HG02840 (cell line): ENCODE results near the gene PEX5L.
"Not testable (repeated sequence)": the region's sequence is repeated elsewhere in the genome, so short reads cannot be mapped to it uniquely, and the experiment has no call there.

ENCODE experiments used
- ATAC-seq: cut with Tn5 transposase; IDR thresholded peaks from one replicate; pipeline ENCODE4 v1.9.1; 2021; ENCODE audit warnings: mild to moderate bottlenecking, moderate library complexity, moderate number of reproducible peaks; ENCODE audit not compliant: unreplicated experiment, low FRiP score

PEX5L gene

DNA sequence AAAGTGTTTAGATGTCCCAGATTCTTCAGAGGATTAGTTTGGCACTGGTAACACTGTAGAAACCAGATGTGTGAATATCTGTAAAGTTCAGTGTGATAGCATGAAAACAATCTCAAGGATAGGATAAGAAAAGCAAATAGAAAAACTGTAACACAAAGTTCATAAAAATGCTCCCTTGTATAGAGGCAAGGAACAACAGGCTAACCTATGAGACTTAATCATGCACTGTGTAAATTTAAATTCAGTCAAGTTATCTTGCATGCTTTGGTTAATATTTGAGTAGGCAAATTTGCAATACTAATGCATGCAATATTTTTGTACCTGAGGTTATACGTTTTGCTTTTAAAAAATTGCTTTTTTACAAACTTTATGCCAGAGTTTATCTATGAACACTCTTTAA is 239.5 kb downstream of the PEX5L start:
- ATAC-seq: no peak

DNA sequence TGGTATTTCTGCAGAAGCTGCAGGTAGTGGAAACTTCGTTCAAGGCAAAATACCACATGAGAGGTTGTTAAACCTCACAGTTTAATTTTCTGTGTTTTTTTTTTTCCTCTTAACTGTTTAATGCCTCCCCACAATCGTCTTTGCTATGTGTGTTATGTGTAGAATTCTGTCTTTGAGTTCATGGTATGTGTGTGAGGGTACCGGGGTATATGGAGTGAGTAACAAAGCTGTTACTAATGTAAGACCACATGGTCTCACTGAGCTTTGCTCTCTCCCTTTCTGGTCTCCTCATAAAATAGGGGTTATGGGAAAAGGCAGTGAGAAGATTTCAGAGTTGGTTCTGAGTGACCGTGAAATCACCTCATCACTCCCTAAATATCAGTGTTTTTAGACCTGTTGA is 240.3 kb downstream of the PEX5L start:
- no peak for ATAC-seq

DNA sequence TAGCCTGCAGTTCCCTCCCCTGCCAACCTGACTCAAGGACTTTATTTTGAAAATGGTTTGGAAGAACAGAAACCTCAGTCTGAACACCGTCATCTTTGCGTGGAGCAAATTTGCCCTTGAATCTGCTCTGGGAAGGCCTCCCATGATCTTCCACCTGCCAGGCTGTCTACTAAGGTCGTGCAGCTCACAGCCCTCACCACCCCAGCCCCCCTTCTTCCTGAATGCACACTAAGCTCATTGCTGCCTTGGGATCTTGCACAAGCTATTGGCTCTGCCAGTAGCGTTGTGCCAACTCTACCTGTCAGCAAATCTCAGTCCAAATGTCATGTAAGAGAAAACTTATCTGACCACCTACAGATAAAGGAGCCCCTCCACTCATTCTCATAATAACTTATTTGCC is 242.4 kb downstream of the PEX5L start:
- ATAC-seq: no peak

DNA sequence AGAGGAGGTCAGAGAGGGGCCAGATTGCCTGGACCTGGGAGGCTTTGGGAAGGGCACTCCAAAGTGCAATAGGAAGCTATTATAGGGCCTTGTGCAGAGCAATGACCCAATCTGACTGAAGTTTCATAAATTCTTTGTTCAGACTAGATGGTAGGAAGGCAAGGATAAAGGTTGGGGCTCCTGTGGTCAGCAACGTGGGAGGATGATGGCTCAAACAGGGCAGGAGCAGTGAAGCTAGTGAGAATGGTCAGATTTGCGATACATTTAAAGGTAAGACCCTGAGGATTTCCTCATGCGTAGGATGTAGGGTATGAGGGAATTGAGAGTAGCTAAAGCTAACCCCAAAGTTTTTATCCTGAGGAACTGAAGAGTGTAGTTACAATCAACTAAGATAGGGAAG is 244.9 kb downstream of the PEX5L start:
- no peak for ATAC-seq

DNA sequence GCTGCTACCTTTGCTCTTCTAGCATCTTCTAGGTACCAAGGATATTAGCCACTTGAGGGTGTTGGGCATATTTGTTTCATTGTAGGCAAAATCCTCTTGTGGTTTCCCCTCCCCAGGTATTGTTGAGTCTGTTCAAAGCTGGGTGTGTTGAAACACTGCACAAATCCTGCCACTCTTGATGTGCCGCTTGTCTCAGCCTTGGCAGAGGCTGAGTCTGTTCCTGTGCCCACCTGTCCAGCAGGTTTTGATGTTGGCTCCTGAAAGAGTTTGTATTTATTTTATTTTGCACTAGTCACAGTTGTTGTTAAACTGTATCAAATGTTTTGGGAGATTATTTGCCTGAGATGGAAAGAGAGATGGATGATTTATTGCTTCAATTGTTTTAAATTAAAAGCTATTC is 247.7 kb downstream of the PEX5L start:
- no peak for ATAC-seq

DNA sequence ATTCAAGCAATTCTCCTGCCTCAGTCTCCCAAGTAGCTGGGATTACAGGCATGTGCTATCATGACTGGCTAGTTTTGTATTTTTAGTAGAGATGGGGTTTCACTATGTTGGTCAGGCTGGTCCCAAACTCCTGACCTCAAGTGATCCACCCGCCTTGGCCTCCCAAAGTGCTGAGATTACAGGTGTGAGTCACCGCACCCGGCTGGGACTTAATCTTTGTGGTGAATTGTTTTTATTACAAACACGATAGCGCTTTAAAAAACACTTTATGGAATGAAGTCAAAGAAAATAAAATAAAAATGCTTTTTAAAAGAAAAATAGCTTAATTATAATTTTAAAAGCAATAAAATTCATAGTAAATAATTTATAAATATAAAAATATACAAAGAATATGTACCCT is 253.9 kb downstream of the PEX5L start:
- not testable (repeated sequence) for ATAC-seq

DNA sequence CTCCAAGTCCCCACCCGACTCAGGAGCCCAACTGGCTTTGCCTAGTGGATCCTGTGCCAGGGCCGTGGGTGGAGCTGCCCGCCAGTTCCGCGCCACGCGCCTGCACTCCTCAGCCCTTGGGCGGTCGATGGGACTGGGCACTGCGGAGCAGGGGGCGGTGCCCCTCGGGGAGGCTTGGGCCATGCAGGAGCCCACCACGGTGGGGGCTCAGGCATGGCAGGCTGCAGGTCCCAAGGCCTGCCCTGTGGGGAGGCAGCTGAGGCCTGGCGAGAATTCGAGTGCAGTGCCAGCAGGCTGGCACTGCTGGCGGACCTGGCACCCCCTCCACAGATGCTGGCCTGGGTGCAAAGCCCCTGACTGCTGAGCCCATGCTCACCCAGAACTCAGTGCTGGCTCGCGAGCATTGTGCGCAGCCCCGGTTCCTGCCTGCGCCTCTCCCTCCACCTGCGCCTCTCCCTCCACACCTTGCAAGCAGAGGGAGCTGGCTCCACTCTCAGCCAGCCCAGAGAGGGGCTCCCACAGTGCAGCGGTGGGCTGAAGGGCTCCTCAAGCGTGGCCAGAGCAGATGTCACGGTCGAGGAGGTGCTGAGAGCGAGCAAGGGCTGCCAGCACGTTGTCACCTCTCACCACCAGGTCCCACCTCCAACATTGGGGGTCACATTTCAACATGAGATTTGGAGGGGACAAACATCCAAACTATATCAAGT is 261.2 kb downstream of the PEX5L start:
- ATAC-seq: no peak

DNA sequence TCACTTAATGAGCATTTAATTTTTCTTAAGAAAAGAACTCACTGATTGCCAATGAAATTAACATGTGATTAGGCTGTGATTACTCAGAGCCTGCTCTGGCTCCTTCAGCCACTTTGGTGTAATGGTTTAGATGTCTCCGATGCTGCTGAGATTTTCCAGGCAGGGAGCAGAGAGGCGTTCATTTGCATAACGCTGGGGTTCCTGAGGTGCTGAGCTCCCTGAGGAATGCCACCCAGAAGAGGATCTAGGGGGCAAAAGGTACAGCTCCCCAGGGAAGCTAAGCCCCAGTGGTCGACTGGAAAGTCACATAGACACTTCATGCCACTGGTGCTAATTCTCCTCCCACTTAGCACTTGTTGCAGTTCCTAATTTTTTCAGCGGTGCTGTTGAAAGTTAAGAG is 264.4 kb downstream of the PEX5L start:
- no peak for ATAC-seq

DNA sequence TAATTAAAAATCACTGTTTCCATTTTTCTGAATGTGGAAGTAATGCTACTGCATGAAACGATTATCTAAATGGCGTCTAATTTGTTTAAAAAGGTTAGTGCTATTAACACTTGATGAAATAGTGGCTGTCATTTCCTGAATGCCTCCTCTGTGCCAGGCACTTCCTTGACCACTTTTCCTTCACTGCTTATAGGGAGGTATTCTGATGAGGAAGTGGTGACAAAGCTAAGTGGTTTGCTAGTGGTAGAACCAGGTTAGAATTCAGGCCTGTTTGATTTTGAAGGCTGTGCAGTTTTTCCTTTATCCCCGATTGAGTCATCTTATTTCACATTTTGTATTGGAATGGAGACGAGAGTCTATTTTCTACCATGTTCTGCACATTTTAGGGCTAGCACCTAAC is 264.9 kb downstream of the PEX5L start:
- no peak for ATAC-seq

DNA sequence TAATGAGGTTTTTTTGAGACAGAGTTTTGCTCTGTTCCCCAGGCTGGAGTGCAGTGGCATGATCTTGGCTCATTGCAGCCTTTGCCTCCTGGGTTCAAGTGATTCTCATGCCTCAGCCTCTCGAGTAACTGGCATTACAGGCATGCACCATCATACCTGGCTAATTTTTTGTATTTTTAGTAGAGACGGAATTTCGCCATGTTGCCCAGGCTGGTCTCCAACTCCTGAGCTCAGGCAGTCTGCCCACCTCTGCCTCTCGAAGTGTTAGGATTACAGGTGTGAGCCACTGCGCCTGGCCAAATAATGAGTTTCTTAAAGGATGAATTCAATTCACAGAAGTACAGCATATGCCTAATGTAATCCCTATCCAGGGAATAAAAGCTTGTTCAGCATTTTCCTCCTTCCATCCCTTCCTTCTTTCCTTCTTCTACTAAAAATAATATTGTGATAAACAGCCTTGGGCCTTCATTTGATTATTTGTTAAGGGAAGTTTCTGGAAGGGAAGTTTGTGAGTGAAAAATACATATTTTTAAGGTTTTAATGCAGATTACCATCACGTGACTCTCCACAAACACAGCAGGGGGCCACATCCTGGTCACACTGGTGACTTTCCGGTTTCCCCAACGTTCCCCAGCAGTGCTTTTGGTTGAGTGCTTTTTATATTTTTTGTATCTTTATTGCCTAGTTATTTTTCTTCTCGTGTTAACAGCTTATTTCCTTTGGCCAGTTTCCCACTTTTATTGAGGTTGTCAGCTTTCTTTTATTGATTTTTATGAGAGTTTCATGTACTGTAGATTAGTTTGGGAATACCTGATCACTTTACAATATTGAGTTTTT is 267.1 kb downstream of the PEX5L start:
- no peak for ATAC-seq

DNA sequence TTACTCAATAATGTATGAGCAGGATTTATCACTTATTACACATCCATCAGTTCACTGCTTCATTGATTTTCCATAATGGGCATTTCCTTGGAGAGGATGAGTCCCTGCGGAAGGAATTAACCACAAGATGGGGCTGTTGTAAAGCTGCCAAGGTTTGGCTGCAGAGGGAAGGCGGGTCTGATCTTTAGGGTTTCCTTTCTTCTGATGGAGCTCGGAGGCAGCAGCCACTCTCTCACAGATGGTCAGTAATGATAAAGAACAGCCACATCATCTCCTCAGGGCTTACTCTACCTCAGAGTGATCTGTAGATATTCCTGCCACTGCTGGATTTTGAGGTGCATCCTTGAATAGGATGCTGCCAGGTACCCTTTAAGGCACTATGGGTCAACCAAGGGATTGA is 268.7 kb downstream of the PEX5L start:
- no peak for ATAC-seq

DNA sequence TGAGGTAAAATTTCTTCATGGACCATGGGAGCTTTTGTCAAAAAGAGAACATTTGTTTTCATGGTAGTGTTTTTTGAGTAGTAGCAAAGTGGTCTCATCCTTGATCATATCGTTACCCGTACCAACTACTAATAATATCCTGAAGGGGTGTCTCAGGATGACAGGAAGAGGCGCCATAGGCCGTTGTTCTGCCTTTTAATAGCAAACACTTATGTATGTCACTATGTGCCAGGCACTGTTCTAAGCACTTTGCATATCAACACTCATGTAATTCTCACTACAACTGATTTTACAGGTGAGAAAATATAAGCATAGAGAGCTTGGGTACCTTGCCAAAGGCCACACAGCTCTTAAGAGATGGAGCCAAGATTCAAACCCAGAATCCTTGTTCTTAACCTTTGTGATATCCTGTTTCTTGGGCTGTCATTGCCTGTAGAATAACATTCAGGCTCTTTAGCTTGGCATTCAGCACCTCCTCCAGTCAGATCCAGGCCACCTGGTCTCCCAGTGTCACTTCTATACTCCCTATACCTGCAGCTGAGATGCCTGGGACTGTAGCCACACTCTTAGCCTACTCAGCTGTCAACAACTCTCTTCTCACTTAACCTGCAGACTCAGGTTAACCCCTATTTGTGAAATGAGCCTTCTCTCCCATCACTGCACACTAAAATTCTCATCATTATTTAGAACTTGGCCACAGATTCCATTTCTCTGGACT is 270.2 kb downstream of the PEX5L start:
- ATAC-seq: no peak

DNA sequence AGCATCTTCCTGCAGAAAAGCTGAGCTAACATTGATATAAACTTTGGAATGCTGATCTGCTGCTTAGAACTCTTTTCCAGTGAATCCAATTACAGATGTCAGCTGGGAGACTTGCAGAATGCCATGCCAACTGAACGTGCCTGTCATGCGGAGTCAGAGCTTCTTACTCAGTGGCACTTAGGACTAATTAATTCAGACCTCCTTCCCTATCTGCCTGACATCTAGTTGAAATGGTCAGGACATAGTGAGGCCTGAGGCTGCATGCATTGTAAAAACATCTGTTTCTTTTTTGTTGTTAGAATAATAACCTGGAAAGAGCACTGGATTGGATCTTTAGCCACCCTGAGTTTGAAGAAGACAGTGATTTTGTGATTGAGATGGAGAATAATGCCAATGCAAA is 271.3 kb downstream of the PEX5L start:
- no peak for ATAC-seq

DNA sequence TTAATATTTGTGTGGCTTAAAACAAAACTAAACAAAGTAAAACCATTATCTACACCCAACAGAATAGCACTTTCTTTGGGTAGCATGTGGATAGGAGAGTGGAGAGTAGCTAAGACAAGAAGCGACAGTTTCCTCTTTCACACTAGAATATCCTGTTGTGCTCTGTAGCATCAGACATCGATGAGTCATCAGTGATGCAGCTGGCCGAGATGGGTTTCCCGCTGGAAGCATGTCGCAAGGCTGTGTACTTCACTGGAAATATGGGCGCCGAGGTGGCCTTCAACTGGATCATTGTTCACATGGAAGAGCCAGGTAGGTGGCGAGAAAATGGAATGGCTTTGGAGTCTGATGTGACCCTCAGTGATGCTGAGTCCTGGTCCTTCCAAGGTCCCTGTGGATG is 275.8 kb downstream of the PEX5L start:
- no peak for ATAC-seq

DNA sequence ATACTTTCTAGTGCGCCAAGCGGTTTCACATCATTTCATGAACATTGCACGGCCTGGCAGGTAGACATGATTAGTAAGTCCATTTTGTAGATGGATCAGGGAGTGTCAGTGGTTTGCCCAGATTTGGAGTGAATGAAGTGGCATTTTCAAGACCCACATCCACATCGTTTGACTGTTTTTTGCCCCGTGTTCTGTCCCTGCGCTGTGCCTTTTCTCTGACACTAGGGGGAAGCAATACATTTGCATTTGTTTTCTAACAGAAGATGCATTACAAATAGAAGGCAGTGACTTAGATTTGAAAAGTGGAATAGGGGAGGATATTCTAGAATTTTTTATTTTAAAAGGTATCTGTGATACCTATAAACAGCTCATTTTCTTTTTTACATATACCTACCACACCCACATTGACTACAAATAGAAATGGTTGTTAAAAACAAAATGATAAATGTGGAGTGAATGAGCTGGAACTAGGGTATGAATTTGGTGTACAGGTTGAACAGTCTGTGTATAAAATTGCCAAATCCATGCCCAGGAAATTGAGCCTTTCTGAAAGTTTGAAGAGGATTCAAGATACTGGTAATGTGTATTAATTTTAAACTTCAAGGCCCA is 285.9 kb downstream of the PEX5L start:
- ATAC-seq: no peak

DNA sequence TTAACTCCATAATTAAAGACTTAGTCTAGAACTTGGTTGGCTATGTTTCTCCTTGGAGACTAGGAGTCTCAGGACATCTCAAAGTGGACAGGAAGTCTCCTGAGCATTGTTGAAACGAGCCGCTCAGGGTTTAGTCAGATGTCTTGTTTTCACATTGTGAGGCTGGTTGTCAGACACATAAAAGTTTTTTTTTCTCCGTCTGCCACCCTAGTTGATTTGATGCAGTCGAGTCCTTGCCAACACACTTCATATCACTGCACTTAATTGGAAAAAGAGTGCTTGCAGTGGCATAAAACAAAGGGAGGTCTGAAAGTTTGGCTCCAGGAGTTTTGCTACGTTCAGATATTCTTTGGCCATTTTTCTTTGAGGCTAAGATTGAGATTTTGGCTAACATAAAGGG is 291.0 kb downstream of the PEX5L start:
- no peak for ATAC-seq

DNA sequence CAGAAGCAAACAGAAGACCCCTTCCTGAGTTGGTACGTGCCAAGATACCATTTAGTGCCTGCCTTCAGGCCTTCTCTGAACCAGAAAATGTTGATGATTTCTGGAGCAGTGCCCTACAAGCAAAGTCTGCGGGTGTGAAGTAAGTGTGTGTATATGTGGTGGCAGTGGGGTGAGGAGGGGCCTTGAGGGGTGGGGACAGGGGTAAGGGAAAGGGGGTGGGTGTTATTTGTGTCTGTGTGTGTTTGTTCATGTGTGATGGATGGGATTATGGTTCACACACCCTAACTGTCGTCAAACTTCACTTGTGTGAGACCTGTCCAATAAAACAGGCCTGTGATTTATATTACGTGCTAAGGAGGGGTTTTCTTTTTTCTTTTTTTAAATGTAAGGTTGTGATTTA is 291.7 kb downstream of the PEX5L start:
- ATAC-seq: no peak
